ENCODE measurements around the gene CCNH. TPM values are rescaled to one million over a fixed set of nuclear protein-coding genes. Genes with fewer than 3 reads are reported as not detected.

CCNH gene
- total RNA-seq, 1 donor from 2014 or later = 74.8 TPM

- intact Hi-C loops (cut with micrococcal nuclease) = no loop called here
- Mint-ChIP-seq H3K4me1 (no peaks in the 10 kb centered on the region), H3K27me3 (no peaks in the 10 kb centered on the region), H3K36me3 (ENCODE audit: low read depth) (peaks cover 53% of the 10 kb centered on the region), H3K9me3 (no peaks in the 10 kb centered on the region), H3K4me3 (no peak overlapping the region), H3K27ac (no peak overlapping the region)
- ChIA-PET CTCF (no interaction called here), POLR2A (no interaction called here)
- DNase-seq (no peak), ATAC-seq (ENCODE audit: low read depth) (no peak)
- TF ChIP-seq, protein P1, sequence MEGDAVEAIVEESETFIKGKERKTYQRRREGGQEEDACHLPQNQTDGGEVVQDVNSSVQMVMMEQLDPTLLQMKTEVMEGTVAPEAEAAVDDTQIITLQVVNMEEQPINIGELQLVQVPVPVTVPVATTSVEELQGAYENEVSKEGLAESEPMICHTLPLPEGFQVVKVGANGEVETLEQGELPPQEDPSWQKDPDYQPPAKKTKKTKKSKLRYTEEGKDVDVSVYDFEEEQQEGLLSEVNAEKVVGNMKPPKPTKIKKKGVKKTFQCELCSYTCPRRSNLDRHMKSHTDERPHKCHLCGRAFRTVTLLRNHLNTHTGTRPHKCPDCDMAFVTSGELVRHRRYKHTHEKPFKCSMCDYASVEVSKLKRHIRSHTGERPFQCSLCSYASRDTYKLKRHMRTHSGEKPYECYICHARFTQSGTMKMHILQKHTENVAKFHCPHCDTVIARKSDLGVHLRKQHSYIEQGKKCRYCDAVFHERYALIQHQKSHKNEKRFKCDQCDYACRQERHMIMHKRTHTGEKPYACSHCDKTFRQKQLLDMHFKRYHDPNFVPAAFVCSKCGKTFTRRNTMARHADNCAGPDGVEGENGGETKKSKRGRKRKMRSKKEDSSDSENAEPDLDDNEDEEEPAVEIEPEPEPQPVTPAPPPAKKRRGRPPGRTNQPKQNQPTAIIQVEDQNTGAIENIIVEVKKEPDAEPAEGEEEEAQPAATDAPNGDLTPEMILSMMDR (IDR thresholded peaks at IDR 0.05) = no peak
These were observed 51.1 kb downstream of the CCNH start for GRCh38 chr5:87361536-87362213.

DNA sequence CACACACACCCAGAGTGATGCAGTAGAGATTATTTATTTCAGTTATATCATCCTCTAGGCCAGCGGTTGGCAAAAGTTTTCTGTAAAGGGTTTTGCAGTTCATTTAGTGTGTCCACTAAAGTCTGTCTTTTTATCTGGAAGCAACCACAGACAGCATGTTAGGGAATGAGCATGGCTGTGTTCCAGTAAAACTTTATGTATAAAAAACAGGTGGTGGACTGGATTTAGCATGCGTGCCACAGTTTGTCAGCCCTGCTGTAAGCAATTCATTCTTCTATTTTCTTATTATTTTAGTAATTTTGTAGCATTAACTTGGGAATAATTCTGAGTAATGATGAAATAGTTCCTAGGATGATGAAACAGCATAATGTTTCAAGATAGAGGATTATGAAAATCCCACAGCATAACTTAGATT, 51.7 kb downstream of the CCNH start:
- POLR2A ChIA-PET = no interaction called here
- no peak for ATAC-seq (ENCODE audit: low read depth)

GRCh38 chr5:87360132-87360531, 52.6 kb downstream of the CCNH start:
- H3K27me3 Mint-ChIP-seq = no peaks in the 10 kb centered on the region
- no peak for ATAC-seq (ENCODE audit: low read depth)
- CTCF ChIA-PET = no interaction called here
- intact Hi-C loops (cut with micrococcal nuclease) = no loop called here
- TF ChIP-seq, protein P1 (IDR thresholded peaks at IDR 0.05) = no peak
- H3K36me3 Mint-ChIP-seq (ENCODE audit: low read depth) = peaks cover 60% of the 10 kb centered on the region
- POLR2A ChIA-PET = no interaction called here
- H3K9me3 Mint-ChIP-seq = no peaks in the 10 kb centered on the region
- no peak overlapping the region for H3K27ac Mint-ChIP-seq
- no peaks in the 10 kb centered on the region for H3K4me1 Mint-ChIP-seq
- no peak overlapping the region for H3K4me3 Mint-ChIP-seq
- DNase-seq = no peak

More for the DNA sequence above, 51.7 kb downstream of the CCNH start:
- no peak for DNase-seq
- Mint-ChIP-seq H3K9me3 (no peaks in the 10 kb centered on the region), H3K4me1 (no peaks in the 10 kb centered on the region), H3K36me3 (ENCODE audit: low read depth) (peaks cover 53% of the 10 kb centered on the region), H3K27ac (no peak overlapping the region), H3K4me3 (no peak overlapping the region), H3K27me3 (no peaks in the 10 kb centered on the region)
- intact Hi-C loops (cut with micrococcal nuclease) = no loop called here
- TF ChIP-seq, protein P1 (IDR thresholded peaks at IDR 0.05) = no peak
- CTCF ChIA-PET = no interaction called here

- POLR2A ChIA-PET = no interaction called here
- Mint-ChIP-seq H3K4me3 (no peak overlapping the region), H3K9me3 (no peaks in the 10 kb centered on the region), H3K4me1 (peaks cover 8% of the 10 kb centered on the region), H3K27me3 (no peaks in the 10 kb centered on the region), H3K36me3 (ENCODE audit: low read depth) (peaks cover 61% of the 10 kb centered on the region), H3K27ac (no peak overlapping the region)
- ATAC-seq (ENCODE audit: low read depth) (no peak), DNase-seq (no peak)
- TF ChIP-seq, protein P1 (IDR thresholded peaks at IDR 0.05) = no peak
- CTCF ChIA-PET = no interaction called here
- intact Hi-C loops (cut with micrococcal nuclease) = no loop called here
These were observed 53.6 kb downstream of the CCNH start for GRCh38 chr5:87359106-87359505.

- POLR2A ChIA-PET = no interaction called here
- H3K4me3 Mint-ChIP-seq = no peak overlapping the region
- no peaks in the 10 kb centered on the region for H3K27me3 Mint-ChIP-seq
- TF ChIP-seq, protein P1 (IDR thresholded peaks at IDR 0.05) = no peak
- H3K9me3 Mint-ChIP-seq = no peaks in the 10 kb centered on the region
- H3K4me1 Mint-ChIP-seq = peaks cover 16% of the 10 kb centered on the region
- peaks cover 58% of the 10 kb centered on the region for H3K36me3 Mint-ChIP-seq (ENCODE audit: low read depth)
- ATAC-seq (ENCODE audit: low read depth) (no peak), DNase-seq (no peak)
- intact Hi-C loops (cut with micrococcal nuclease) = loop anchor here (2.0 kb wide), 1 partner anchor 14 kb away; no protein-coding TSS in a partner anchor
- CTCF ChIA-PET = interaction anchor here (1.3 kb wide), 1 partner anchor 26 kb away, joined by 3 read pairs; no protein-coding TSS in a partner anchor
- H3K27ac Mint-ChIP-seq = no peak overlapping the region
These were observed 58.2 kb downstream of the CCNH start for GRCh38 chr5:87354496-87354895.
